Measurements from ENCODE around the gene UCHL1. TPM values are rescaled to one million over a fixed set of nuclear protein-coding genes. Genes with fewer than 3 reads are reported as not detected.

Gene UCHL1
- total RNA-seq, 2 donors from 2014 or later, result 26.5 to 103 TPM

DNA sequence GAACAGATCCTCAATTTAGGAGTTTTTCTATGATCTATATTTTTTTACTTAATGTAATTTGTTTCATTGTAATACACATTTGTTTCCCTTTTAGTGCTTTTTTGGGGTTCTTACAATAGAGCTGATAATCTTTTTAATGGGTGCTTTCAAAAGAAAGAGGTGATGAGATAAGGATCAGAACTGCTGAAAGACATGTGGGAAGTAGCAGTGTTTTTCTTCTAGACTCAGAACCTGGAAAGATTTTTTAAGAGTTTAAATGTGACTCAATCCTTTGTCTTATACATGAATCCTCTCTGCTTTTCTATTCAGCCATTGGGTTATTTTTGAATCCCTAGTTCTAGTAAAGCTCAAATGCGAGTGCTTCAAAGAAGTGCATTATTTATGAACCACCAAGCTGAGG lies 25.6 kb downstream of the UCHL1 start:
- Histone ChIP-seq H3K36me3 (replicated peaks in 1 of 2; ENCODE audit: insufficient read depth in 1 of 2, low read depth in 2 of 2) (no peaks in the 10 kb centered on the region), H3K4me1 (peaks cover 6% of the 10 kb centered on the region), H3K27ac (no peak overlapping the region), H3K4me3 (no peak overlapping the region), H3K27me3 (no peaks in the 10 kb centered on the region), H3K9me3 (no peaks in the 10 kb centered on the region)
- intact Hi-C loops (cut with DNase I), result loop anchor here (5.0 to 10.0 kb wide), 2 partner anchors 380 to 602 kb away; no protein-coding TSS in a partner anchor
- ATAC-seq (no peak), DNase-seq (no peak)
- no peak for TF ChIP-seq CTCF (IDR thresholded peaks at IDR 0.05)
- TF ChIP-seq POLR2A (IDR thresholded peaks at IDR 0.05), result no peak
- 54 to 86% methylated on average over 1 of the region's 1 CpG for WGBS, 2 donors

- H3K27ac ChIP-seq, result no peak overlapping the region
- intact Hi-C loops (cut with DNase I), result loop anchor here (10.0 kb wide), 1 partner anchor 599 kb away; no protein-coding TSS in a partner anchor
- ATAC-seq (no peak), DNase-seq (no peak)
- no peaks in the 10 kb centered on the region for H3K36me3 ChIP-seq (replicated peaks in 1 of 2; ENCODE audit: insufficient read depth in 1 of 2, low read depth in 2 of 2)
- H3K4me3 ChIP-seq, result no peak overlapping the region
- H3K9me3 ChIP-seq, result no peaks in the 10 kb centered on the region
- 75 to 85% methylated on average over 6 of the region's 6 CpGs for WGBS, 2 donors
- TF ChIP-seq POLR2A (IDR thresholded peaks at IDR 0.05) (no peak), CTCF (IDR thresholded peaks at IDR 0.05) (no peak)
- H3K27me3 ChIP-seq, result no peaks in the 10 kb centered on the region
- peaks cover 6% of the 10 kb centered on the region for H3K4me1 ChIP-seq
Measured at GRCh38 chr4:41285202-41285863, 28.6 kb downstream of the UCHL1 start.

DNA sequence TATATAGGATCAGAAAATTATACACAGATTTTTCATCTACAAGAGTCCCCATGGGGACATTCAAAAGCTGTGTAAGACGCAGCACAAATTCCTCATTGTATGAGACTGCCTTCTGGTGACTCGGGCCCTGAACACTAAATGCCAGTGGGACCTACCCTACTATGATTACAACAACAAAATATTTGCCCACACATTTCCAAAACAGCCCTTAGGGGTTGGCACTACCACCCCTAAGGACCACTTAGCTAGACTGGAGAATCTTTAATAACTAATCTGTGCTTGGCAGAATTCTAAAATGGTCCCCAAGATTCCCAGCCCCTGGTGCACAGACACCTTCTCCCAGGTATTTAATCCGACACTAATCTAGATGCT lies 29.1 kb downstream of the UCHL1 start:
- intact Hi-C loops (cut with DNase I), result loop anchor here (10.0 kb wide), 1 partner anchor 599 kb away; no protein-coding TSS in a partner anchor
- WGBS, 2 donors, result 85 to 97% methylated on average over 3 of the region's 3 CpGs
- Histone ChIP-seq H3K27me3 (no peaks in the 10 kb centered on the region), H3K27ac (no peak overlapping the region), H3K4me1 (peaks cover 6% of the 10 kb centered on the region), H3K9me3 (no peaks in the 10 kb centered on the region), H3K36me3 (replicated peaks in 1 of 2; ENCODE audit: insufficient read depth in 1 of 2, low read depth in 2 of 2) (no peaks in the 10 kb centered on the region), H3K4me3 (no peak overlapping the region)
- DNase-seq, result no peak
- no peak for TF ChIP-seq CTCF (IDR thresholded peaks at IDR 0.05)
- no peak for TF ChIP-seq POLR2A (IDR thresholded peaks at IDR 0.05)
- ATAC-seq, result no peak

- Histone ChIP-seq H3K9me3 (no peaks in the 10 kb centered on the region), H3K4me3 (no peak overlapping the region), H3K27me3 (no peaks in the 10 kb centered on the region), H3K27ac (peak overlapping the region in 3 of 4 donors; percentile 27 to 53 (median 36)), H3K36me3 (replicated peaks in 1 of 2; ENCODE audit: insufficient read depth in 1 of 2, low read depth in 2 of 2) (no peaks in the 10 kb centered on the region), H3K4me1 (peaks cover 6% of the 10 kb centered on the region)
- peak; percentile 50 for ATAC-seq
- no peak for DNase-seq
- 17 to 36% methylated on average over 1 of the region's 1 CpG for WGBS, 2 donors
- intact Hi-C loops (cut with DNase I), result loop anchor here (10.0 kb wide), 1 partner anchor 598 kb away; no protein-coding TSS in a partner anchor
- TF ChIP-seq POLR2A (IDR thresholded peaks at IDR 0.05) (no peak), CTCF (IDR thresholded peaks at IDR 0.05) (no peak)
Measured at GRCh38 chr4:41287005-41287404, 30.3 kb downstream of the UCHL1 start.

- no peak for TF ChIP-seq POLR2A (IDR thresholded peaks at IDR 0.05)
- TF ChIP-seq CTCF (IDR thresholded peaks at IDR 0.05), result no peak
Measured at GRCh38 chr4:41287852-41288251, 31.1 kb downstream of the UCHL1 start.

More at GRCh38 chr4:41287852-41288251, 31.1 kb downstream of the UCHL1 start:
- no peaks in the 10 kb centered on the region for H3K9me3 ChIP-seq
- H3K4me3 ChIP-seq, result no peak overlapping the region
- H3K36me3 ChIP-seq (replicated peaks in 1 of 2; ENCODE audit: insufficient read depth in 1 of 2, low read depth in 2 of 2), result no peaks in the 10 kb centered on the region
- WGBS, 2 donors, result 88 to 92% methylated on average over 10 of the region's 10 CpGs
- intact Hi-C loops (cut with DNase I), result loop anchor here (10.0 kb wide), 1 partner anchor 597 kb away; no protein-coding TSS in a partner anchor
- no peak for ATAC-seq
- H3K4me1 ChIP-seq, result peaks cover 6% of the 10 kb centered on the region
- DNase-seq, result no peak
- no peaks in the 10 kb centered on the region for H3K27me3 ChIP-seq
- H3K27ac ChIP-seq, result peak overlapping the region in 1 of 4 donors; percentile 27
